Activated effector memory CD4-positive, alpha-beta T cell treated with Interleukin-2 at 50 U/mL for 16 hours (primary cell): ENCODE results near the gene PDLIM1.
A peak's percentile ranks its signal among the peaks of the same experiment; 100 is the strongest.

Experiments
- DNase-seq: peaks from one replicate; pipeline ENCODE4 v3.0.0-alpha.2; 2020

The PDLIM1 gene

GRCh38 chr10:95290461-95291364 is at the start of gene PDLIM1:
PDLIM1 (minus strand) TSS chr10:95291003; CDS start chr10:95290915, 88 bp downstream.
- peak; percentile 8 for DNase-seq

- DNase-seq: no peak
Measured at GRCh38 chr10:95339863-95340262, 49.1 kb upstream of the PDLIM1 start.

- no peak for DNase-seq
Measured at GRCh38 chr10:95337423-95338160, 46.8 kb upstream of the PDLIM1 start.

- DNase-seq: no peak
Measured at GRCh38 chr10:95336702-95337101, 45.9 kb upstream of the PDLIM1 start.

- DNase-seq: no peak
Measured at GRCh38 chr10:95335933-95336699, 45.3 kb upstream of the PDLIM1 start.

- no peak for DNase-seq
Measured at GRCh38 chr10:95334805-95335144, 44.0 kb upstream of the PDLIM1 start.

GRCh38 chr10:95333997-95334804 is 43.4 kb upstream of the PDLIM1 start:
- DNase-seq: no peak

- DNase-seq: no peak
Measured at GRCh38 chr10:95332666-95333249, 42.0 kb upstream of the PDLIM1 start.

- no peak for DNase-seq
Measured at GRCh38 chr10:95331596-95332130, 40.9 kb upstream of the PDLIM1 start.

GRCh38 chr10:95330966-95331453 is 40.2 kb upstream of the PDLIM1 start:
- no peak for DNase-seq

GRCh38 chr10:95329296-95329695 is 38.5 kb upstream of the PDLIM1 start:
- no peak for DNase-seq

GRCh38 chr10:95328013-95328412 is 37.2 kb upstream of the PDLIM1 start:
- no peak for DNase-seq

GRCh38 chr10:95327367-95327766 is 36.6 kb upstream of the PDLIM1 start:
- no peak for DNase-seq

GRCh38 chr10:95326396-95326795 is 35.6 kb upstream of the PDLIM1 start:
- no peak for DNase-seq

GRCh38 chr10:95325863-95326262 is 35.1 kb upstream of the PDLIM1 start:
- no peak for DNase-seq

- no peak for DNase-seq
Measured at GRCh38 chr10:95324436-95325268, 33.8 kb upstream of the PDLIM1 start.

GRCh38 chr10:95321554-95322301 is 30.9 kb upstream of the PDLIM1 start:
- no peak for DNase-seq

GRCh38 chr10:95319239-95319638 is 28.4 kb upstream of the PDLIM1 start:
- no peak for DNase-seq

- DNase-seq: no peak
Measured at GRCh38 chr10:95315509-95315908, 24.7 kb upstream of the PDLIM1 start.
